Thyroid gland (tissue), 4 donors: ENCODE data around the gene DIS3L.

Source experiments
- CTCF ChIP-seq, 6 experiments: fragments of 200-600 bp in 3 of 6; fragments of 450-650 bp in 3 of 6; sonication (generic) in 3 of 6; IDR thresholded peaks; one replicate each; pipeline ENCODE4 v1.5.1; 2016 to 2019; ENCODE audit warnings: antibody characterized with exemption in 6 of 6, mild to moderate bottlenecking in 2 of 6, inconsistent platforms in 1 of 6, moderate library complexity in 1 of 6
- POLR2A ChIP-seq, 2 donors: fragments of 450-650 bp; IDR thresholded peaks; one replicate each; pipeline ENCODE4 v1.6.1; 2017; ENCODE audit warnings: antibody characterized with exemption in 2 of 2, mild to moderate bottlenecking in 2 of 2, moderate library complexity in 1 of 2

GRCh38 chr15:66285533-66286280 is 7.7 kb upstream of the DIS3L start:
- no peak for TF ChIP-seq CTCF (IDR thresholded peaks at IDR 0.05)
- TF ChIP-seq POLR2A (IDR thresholded peaks at IDR 0.05) = no peak
